T-helper 2 cell (primary cell): Measurements from ENCODE around the gene GDPD3.
A peak's percentile ranks its signal among the peaks of the same experiment; 100 is the strongest.
"Not testable (repeated sequence)": the region's sequence is repeated elsewhere in the genome, so short reads cannot be mapped to it uniquely, and the experiment has no call there.

Experiments used
- DNase-seq, 5 experiments: peaks; one replicate each; pipeline versions ENCODE4 v3.0.0 to v3.0.0-alpha.2; 2012 to 2022

GDPD3 gene

GRCh38 chr16:30122604-30123160, 9.3 kb upstream of the GDPD3 start:
- DNase-seq: peak in 1 of 5 experiments; percentile 33

GRCh38 chr16:30121741-30122571, 8.6 kb upstream of the GDPD3 start:
- DNase-seq: no peak

DNA sequence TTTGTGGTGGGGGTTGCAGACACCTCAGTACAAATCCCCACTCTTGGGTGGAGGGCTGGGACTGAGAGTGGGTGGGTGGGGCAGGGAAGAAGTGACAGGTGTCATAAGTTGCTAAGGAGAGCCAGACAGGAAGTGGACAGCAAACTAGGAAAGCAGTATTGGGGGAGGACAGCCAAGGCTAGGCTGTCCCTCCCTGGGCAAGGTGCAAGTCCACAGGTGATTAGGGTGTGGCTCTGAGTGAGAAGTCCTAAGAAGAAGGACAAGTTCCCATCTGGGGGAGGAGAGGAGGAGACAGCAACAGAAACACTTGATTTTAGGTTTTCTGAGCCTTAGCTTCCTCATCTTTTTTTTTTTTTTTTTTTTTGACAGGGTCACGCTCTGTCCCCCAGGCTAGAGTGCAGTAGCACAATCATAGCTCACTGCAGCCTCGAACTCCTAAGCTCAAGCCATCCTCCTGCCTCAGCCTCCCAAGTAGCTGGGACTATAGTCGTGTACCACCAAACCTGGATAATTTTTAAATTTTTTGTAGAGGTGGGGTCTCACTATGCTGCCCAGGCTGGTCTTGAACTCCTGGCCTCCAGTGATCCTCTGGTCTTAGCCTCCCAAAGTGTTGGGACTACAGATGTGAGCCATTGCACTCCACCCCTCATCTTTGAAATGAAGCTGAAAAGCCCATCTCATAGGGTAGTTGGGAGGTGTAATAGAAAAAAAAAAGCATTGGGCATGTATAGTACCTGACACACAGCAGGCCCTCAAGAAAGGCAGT, 7.2 kb upstream of the GDPD3 start:
- no peak for DNase-seq

DNA sequence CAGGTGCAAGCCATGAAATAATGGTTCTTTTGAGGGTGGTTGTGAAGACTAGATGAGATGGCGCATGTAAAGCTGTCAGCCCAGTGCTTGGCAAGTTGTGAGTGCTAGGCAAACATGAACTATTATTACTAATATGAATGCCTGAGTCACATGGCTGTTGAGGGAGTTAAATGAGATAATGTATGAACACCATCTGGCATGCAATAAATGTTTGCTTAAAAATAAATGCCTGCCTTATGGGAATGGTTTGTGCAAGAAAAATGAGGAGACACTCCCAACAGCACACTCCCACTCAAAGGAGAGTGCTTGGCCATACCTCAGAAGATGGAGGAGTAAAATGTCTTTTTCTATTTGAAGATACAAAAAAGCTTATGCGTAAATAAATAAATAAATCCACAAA, 6.1 kb upstream of the GDPD3 start:
- DNase-seq: no peak

DNA sequence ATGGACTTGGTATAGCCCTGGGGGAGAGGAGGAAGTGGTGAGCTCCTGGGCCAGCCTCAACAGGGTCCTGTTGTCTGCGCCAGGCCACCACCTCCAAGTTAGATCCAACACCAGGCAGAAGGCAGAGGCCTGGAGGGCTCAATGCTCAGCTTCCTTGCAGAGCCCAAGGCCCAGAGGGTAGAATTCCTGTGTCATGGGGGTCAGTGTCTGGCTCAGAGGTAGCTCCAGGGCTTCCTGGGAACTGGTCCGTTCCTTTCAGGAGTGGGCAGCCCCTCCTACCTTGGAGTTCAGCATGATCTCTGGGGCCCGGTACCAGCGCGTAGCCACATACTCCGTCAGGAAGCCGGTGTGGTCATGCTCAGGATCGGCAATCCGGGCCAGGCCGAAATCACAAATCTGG, 4.4 kb upstream of the GDPD3 start:
- no peak for DNase-seq

- no peak for DNase-seq
Observed at GRCh38 chr16:30116291-30117207, 3.2 kb upstream of the GDPD3 start.

DNA sequence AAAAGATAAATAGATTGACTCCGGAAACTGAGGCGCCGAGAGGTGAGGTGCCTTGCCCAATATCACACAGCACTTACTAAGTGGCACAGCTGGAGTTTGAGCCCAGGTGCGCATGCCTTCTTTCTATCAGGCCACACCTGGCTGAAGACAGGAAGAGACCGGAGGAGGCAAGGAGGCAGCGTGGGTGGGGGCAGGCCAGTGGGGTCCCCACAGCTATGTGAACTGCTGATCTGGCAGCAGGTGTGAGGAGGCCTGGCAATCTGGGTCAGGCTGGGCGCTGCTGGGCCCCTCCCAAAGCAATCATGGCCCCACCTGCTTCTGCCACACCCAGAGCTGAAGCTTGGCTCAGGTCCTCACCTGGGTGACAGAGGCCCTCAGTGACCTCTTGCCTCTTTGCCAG, 1.9 kb upstream of the GDPD3 start:
- DNase-seq: peak in 2 of 5 experiments; percentile 43 to 45

DNA sequence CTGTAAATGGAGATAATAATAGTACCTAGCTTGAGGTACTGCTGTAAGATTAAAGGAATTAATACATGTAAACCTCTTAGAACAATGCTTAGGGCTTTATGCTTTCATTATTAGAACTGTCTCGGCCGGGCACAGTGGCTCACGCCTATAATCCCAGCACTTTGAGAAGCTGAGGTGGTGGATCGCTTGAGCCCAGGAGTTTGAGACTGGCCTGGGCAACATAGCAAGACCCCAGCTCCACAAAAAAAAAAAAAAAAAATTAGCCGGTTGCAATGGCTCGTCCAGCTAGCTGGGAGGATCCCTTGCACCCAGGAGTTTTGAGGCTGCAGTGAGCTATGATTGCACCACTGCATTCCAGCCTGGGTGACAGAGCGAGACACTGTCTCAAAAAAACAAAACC, 1.5 kb upstream of the GDPD3 start:
- DNase-seq: not testable (repeated sequence)

DNA sequence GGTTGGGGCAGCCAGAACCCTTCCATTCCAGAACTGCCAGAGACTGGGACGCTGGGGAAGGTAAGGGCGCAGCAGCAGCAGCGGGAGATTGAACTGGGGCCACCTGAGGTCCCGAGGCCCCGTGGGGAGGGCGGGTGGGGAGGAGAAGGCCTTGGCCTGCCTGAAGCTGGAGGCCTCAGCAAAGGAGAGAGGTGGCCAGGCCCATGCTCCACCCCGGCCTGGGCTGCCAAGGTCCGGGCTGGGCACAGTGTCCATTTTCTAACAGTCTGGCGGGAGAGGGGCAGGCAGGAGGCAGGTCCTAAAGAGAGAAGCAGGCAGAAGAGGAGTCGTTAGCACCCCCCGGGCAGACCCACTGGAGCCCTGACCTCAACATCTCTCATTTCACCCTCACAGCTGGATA, 1.1 kb upstream of the GDPD3 start:
- no peak for DNase-seq

- DNase-seq: no peak
Observed at GRCh38 chr16:30113711-30114333, 485 bp upstream of the GDPD3 start.

DNA sequence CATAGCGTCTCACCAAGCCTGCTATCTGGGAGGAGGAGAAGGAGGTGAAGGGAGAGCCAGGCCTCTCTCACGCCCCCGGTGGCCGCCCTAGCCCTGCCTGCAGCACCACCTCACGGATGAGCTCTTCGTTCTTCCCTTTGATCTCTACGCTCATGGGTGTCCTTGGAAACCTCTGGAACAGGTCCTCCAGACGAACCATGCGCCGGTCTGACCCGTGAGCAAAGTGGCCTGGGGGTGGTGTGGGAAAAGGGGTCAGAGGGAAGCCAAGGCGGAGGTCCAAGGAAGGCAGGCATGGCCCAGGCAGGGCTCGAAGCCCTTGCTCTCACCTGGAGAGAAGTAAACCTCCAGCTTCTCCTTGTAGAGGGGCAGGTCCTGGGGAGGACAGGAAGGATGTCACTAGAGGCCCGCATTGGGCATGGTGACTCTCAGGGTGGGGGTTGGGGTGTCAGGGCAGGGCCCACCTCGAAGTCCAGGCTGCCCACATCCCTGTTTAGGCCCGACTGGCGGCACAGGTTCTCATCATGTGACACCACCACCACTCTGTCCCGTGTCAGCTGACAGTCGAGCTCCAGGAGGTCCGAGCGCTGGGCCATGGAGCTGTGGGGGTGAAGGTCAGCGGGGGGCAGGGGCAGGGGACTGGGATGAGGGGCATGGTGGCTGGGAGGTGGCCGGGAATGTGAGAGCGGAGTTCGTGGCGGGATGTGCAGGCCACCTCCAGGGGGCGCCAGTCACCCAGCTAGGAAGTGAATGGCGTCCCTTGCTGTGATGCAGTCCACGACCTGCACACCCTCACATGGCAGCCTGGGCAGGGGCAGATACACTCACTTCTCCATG, 923 bp downstream of the GDPD3 start:
- peak in 4 of 5 experiments; percentile 35 to 77 (median 50) for DNase-seq

DNA sequence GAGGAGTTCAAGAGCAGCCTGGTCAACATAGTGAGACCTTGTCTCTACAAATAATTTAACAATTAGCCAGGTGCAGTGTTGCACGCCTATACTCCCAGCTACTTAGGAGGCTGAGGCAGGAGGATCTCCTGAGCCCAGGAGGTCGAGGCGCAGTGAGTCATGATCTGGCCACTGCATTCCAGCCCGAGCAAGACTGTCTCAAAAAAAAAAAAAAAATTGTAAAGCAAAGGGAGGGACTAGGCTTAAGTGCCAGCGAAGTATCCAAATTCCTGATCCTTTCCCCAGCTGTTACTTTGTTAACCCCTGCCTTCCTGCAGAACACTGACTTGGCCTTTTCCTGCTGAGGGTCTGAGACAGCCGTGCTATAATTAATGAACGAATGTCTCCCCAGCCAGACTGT, 2.7 kb downstream of the GDPD3 start:
- DNase-seq: no peak

DNA sequence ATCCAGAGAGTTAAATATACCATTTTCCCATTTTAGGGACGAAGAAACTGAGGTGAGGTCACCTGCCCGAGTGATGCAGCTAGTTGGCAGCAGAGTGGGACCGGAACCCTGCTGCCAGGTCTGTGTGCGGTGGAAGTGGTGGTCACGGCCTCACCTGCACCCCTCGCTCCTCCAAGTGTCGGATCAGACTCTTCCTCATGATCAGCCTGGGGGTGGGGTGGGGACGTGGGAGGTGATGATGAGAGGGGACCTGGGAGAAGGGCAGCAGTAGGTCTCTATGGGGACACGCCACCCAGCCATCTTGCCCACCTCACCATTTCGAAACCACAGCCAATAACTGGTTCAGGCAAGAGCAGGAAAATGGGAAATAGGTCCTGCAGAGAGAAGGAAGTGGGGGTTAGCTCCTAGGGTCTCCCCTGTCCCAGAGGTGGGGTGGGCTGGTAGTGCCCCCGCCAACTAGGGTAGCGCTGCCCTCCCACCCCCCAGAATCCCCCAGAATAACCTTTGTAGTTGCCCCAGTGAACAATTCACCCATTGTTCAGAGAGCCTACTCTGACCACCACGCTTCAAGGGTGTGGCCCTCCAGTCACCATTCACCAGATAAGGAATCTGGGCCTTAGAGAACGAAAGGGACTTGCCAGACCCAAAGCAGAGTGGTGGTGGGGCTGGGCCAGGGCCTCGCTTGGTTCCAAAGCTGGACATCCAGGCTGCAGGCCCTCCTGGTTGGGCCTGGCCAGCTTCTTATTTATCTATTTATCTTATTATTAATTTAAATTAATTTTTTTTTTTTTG, 5.1 kb downstream of the GDPD3 start:
- no peak for DNase-seq

- DNase-seq: no peak
Observed at GRCh38 chr16:30104492-30104891, 8.8 kb downstream of the GDPD3 start.

DNA sequence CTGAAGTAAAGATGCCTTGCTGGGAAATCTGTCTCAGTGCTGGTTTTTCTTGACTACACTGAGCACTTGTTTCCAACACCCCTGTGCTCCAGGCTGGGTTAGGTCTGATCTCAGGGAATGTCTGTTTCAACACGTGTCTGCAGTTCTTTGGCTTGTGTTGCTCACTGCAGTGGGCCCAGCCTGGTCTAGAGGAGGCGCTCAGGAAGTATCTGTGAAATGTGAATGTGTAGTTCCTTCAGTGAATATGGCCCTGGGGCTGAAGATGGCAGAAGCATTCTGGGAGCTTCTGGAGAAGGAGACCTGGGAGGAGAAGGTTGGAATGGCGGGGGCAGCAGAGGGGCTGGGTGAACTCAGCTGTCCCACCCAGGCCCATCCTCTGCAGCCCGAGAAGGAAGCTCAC, 9.2 kb downstream of the GDPD3 start:
- no peak for DNase-seq

DNA sequence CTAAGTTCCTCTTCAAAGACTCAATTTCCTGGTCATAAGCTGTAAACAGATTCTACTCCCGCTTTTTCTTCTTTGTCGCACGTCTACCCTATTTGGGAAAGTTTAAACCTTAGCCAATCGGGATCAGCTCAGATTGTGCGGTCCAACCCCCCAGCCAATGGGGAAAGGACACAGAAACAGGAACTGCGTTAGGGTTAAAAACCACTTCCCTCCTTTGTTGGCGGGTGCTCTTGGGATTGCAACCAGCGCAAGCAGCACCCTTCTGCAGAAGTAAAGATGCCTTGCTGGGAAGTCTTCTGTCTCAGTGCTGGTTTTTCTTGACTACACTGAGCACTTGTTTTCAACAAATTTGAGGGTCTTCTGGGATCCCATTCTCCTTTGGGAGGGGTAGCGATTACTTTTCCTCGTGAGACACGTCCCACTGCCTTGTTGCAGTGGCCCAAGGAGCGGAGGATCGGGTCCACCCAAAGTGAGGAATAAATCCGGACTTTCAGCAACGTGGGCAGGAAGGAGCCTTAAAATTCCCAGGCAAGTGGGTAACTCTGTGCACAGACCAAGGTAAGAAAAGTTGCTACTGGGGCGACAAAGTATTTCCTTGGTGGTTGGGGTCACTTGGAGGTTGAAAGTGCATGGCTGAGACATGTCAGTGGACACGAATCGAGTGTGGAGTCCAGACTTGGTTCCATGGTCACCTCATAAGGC, 16.3 kb downstream of the GDPD3 start:
- peak in 2 of 5 experiments; percentile 9 to 51 for DNase-seq

DNA sequence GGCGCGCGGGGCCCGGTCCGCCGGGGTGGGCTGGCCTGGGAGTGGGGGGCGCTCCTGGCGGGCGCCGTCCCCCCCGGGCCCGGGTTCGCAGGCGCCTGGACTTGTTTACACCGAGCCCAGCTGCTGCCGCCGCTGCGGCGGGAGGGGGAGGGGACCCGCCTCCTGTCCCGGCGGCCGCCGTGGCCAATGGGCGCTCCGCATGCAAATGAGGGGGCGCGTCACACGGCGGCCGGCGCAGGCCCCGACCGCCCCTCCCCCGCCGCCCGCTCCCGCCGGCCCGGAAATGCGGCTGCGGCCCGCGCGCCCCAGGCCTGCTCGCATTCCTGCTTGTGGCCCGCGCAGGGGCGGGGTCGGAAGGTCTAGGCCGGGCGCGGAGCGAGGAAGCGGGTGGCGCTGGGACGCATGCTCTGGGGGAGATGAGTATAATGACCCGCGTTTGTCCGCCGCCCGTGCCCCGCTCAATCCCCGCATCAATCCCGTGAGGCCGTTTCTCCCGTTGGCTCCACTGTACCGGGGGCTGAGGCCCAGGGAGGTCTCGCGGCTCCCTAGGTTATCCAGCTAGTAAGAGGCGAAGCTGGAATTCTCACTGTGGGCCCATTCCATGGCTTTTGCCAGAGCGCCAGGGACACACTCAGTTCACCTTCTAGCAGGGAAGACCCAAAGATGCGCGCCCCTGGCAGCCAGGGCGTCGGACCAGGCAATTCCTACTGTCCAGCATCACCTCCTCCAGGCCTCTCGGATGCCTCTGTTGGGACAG, 17.1 kb downstream of the GDPD3 start, which contains the start of gene YPEL3:
Gene YPEL3 (minus strand): TSS at position 109 of the 757 bp plus-strand sequence. CDS start 731 bp downstream, outside the sequence.
- peak; percentile 74 to 95 (median 85) for DNase-seq
